HCT116 (cell line): ENCODE results near the gene ZDHHC18. TPM values are rescaled to one million over a fixed set of nuclear protein-coding genes. Genes with fewer than 3 reads are reported as not detected.
A peak's percentile ranks its signal among the peaks of the same experiment; 100 is the strongest.

Experiments used
- ATAC-seq: fragments of 200-7000 bp; cut with Tn5 transposase; 2 replicates; pipeline ENCODE4 v1.9.1; 2020; ENCODE audit warnings: mild to moderate bottlenecking, moderate library complexity
- BruUV-seq: library from RNA; stranded (reverse); fragments of 400-500 nt; replicated peaks from 2 replicates; lab custom pipeline; 2021; lab: Mats Ljungman, UMichigan
- CTCF ChIA-PET: fragments of 300-600 bp; sonication (Branson Sonifier 250); formaldehyde crosslinking; loops from one replicate; lab custom pipeline; 2021; ENCODE audit warnings: antibody characterized with exemption; lab: Charles Lee
- POLR2A ChIA-PET: fragments of 300-600, 350-600 bp; sonication (Branson Sonifier 250); formaldehyde crosslinking; loops from one replicate; lab custom pipeline; 2021; ENCODE audit warnings: antibody characterized with exemption; lab: Charles Lee
- RAD21 ChIA-PET, 2 experiments: fragments of 300-600 bp; sonication (Branson Sonifier 250); formaldehyde crosslinking; loops; one replicate each; lab custom pipeline; 2023; ENCODE audit warnings: low total read pairs in 2 of 2; ENCODE audit not compliant: uncharacterized antibody in 2 of 2, unreplicated experiment in 2 of 2, low non-redundant PET in 1 of 2; lab: Charles Lee
- DNase-seq: peaks from one replicate; pipeline ENCODE4 v3.0.0-alpha.2; 2010; ENCODE audit warnings: low read depth, low spot score
- H2AFZ ChIP-seq: fragments of 200-600 bp; shearing (Covaris generic), sonication (generic); 2 replicates; pipeline ENCODE4 v1.6.1; 2017; ENCODE audit warnings: low read depth, mixed run types, mixed read lengths, antibody characterized with exemption, low read length; ENCODE audit not compliant: poor library complexity, severe bottlenecking
- H3K27ac ChIP-seq: 2 replicates; pipeline ENCODE4 v1.5.1; 2012; ENCODE audit warnings: low read depth, low read length
- H3K27me3 ChIP-seq: fragments of 200-600 bp; sonication (generic); 2 replicates; pipeline ENCODE4 v1.6.1; 2016; ENCODE audit warnings: mixed run types, low read length, mixed read lengths; ENCODE audit not compliant: insufficient read depth
- H3K36me3 ChIP-seq, 2 experiments: fragments of 200-500 bp in 1 of 2; fragments of 200-600 bp in 1 of 2; sonication (Bioruptor generic) in 1 of 2; sonication (generic) in 1 of 2; 2 replicates each; pipeline versions ENCODE4 v1.5.1 to v1.6.1; 2014 to 2016; ENCODE audit warnings: low read length in 2 of 2, inconsistent platforms in 1 of 2, mixed read lengths in 1 of 2, mixed run types in 1 of 2; ENCODE audit not compliant: insufficient read depth in 2 of 2, control insufficient read depth in 1 of 2
- H3K4me1 ChIP-seq, 2 experiments: fragments of 200-600 bp in 1 of 2; sonication (generic) in 1 of 2; 2 replicates each; pipeline versions ENCODE4 v1.5.1 to v1.6.1; 2012 to 2017; ENCODE audit warnings: low read length in 2 of 2, inconsistent platforms in 1 of 2, mild to moderate bottlenecking in 1 of 2, mixed read lengths in 1 of 2, mixed run types in 1 of 2, moderate library complexity in 1 of 2; ENCODE audit not compliant: insufficient read depth in 2 of 2, control insufficient read depth in 1 of 2
- H3K4me2 ChIP-seq: fragments of 200-600 bp; sonication (generic); 2 replicates; pipeline ENCODE4 v1.6.1; 2017; ENCODE audit warnings: mixed run types, low read length, mixed read lengths
- H3K4me3 ChIP-seq, 2 experiments: fragments of 200-600 bp in 1 of 2; sonication (generic) in 1 of 2; replicated peaks in 1 of 2; 2 replicates each; pipeline ENCODE4 v1.5.1; 2011 to 2016; ENCODE audit warnings: low read length in 2 of 2, control low read depth in 1 of 2, low read depth in 1 of 2, mild to moderate bottlenecking in 1 of 2, mixed read lengths in 1 of 2, mixed run types in 1 of 2
- H3K79me2 ChIP-seq: fragments of 200-600 bp; sonication (generic); 2 replicates; pipeline ENCODE4 v1.6.1; 2017; ENCODE audit warnings: mild to moderate bottlenecking, mixed run types, low read length, moderate library complexity, mixed read lengths; ENCODE audit not compliant: insufficient read depth
- H3K9ac ChIP-seq: fragments of 200-600 bp; sonication (generic); 2 replicates; pipeline ENCODE4 v1.6.1; 2016; ENCODE audit warnings: low read length, mixed read lengths
- H3K9me2 ChIP-seq: fragments of 200-600 bp; sonication (generic), shearing (Covaris generic); 2 replicates; pipeline ENCODE4 v1.6.1; 2017; ENCODE audit warnings: mixed run types, mild to moderate bottlenecking, moderate library complexity; ENCODE audit not compliant: insufficient read depth
- H3K9me3 ChIP-seq, 2 experiments: fragments of 200-500 bp in 1 of 2; fragments of 200-600 bp in 1 of 2; sonication (Bioruptor generic) in 1 of 2; sonication (generic) in 1 of 2; 2 replicates each; pipeline ENCODE4 v1.6.1; 2014 to 2017; ENCODE audit warnings: low read length in 2 of 2, mixed read lengths in 2 of 2, inconsistent platforms in 1 of 2, low read depth in 1 of 2, mild to moderate bottlenecking in 1 of 2, mixed run types in 1 of 2, moderate library complexity in 1 of 2; ENCODE audit not compliant: control insufficient read depth in 1 of 2, insufficient read depth in 1 of 2
- H4K20me1 ChIP-seq: fragments of 200-600 bp; sonication (generic), shearing (Covaris generic); 2 replicates; pipeline ENCODE4 v1.6.1; 2017; ENCODE audit warnings: mixed run types, mild to moderate bottlenecking, moderate library complexity; ENCODE audit not compliant: insufficient read depth
- CTCF ChIP-seq, 3 experiments: fragments of 200-600 bp in 1 of 3; sonication (generic) in 1 of 3; IDR thresholded peaks in 2 of 3; conservative IDR thresholded peaks in 1 of 3; 2 replicates each; pipeline ENCODE4 v1.5.1; 2012 to 2017; ENCODE audit warnings: low read depth in 2 of 3, low read length in 2 of 3, antibody characterized with exemption in 1 of 3, borderline replicate concordance in 1 of 3, control low read depth in 1 of 3, mild to moderate bottlenecking in 1 of 3, mixed read lengths in 1 of 3, mixed run types in 1 of 3, moderate library complexity in 1 of 3; ENCODE audit not compliant: insufficient read depth in 1 of 3
- EZH2 ChIP-seq: fragments of 200-600 bp; sonication (generic); IDR thresholded peaks from 2 replicates; pipeline ENCODE4 v1.6.1; 2017; ENCODE audit warnings: antibody characterized with exemption, mixed run types
- EZH2phosphoT487 ChIP-seq: fragments of 200-600 bp; IDR thresholded peaks from 2 replicates; pipeline ENCODE4 v1.6.1; 2018; ENCODE audit warnings: antibody characterized with exemption, borderline replicate concordance
- JUND ChIP-seq: IDR thresholded peaks from 2 replicates; pipeline ENCODE4 v1.6.1; 2012
- SRF ChIP-seq: IDR thresholded peaks from 2 replicates; pipeline ENCODE4 v1.6.1; 2012; ENCODE audit warnings: low read depth
- TCF7L2 ChIP-seq: IDR thresholded peaks from 2 replicates; pipeline ENCODE4 v1.7.0; 2011; ENCODE audit warnings: borderline replicate concordance, inconsistent platforms; ENCODE audit not compliant: insufficient read depth, insufficient read length; ENCODE audit errors: extremely low read depth
- YY1 ChIP-seq: IDR thresholded peaks from 2 replicates; pipeline ENCODE4 v1.6.1; 2011; ENCODE audit warnings: low read length, low read depth, moderate library complexity, mild to moderate bottlenecking; ENCODE audit not compliant: insufficient replicate concordance; ENCODE audit errors: extremely low read depth
- ZFX ChIP-seq: fragments of 450-650 bp; IDR thresholded peaks from 2 replicates; pipeline ENCODE4 v1.6.1; 2017
- ZNF274 ChIP-seq: fragments of 200-500 bp; sonication (Bioruptor generic); IDR thresholded peaks from 2 replicates; pipeline ENCODE4 v1.6.1; 2014; ENCODE audit warnings: mild to moderate bottlenecking, low read depth, low read length, inconsistent platforms
- intact Hi-C: fragments of 100-400 bp; cut with micrococcal nuclease; formaldehyde crosslinking; loops from 2 replicates; pipeline ENCODE4 v1.10.0; 2022
- total RNA-seq: library from RNA; stranded (reverse); gene quantifications from one replicate; pipeline ENCODE4 v1.2.1, GENCODE V29; 2021; ENCODE audit not compliant: unreplicated experiment
- TF ChIP-seq, protein P1 (sequence below): IDR thresholded peaks from 2 replicates; pipeline ENCODE4 v1.6.1; 2012; ENCODE audit warnings: low read depth
- TF ChIP-seq, protein P2 (sequence below): IDR thresholded peaks from 2 replicates; pipeline ENCODE4 v1.6.1; 2012

ZDHHC18 gene
- total RNA-seq, 1 experiment from 2014 or later = 24.4 TPM

DNA sequence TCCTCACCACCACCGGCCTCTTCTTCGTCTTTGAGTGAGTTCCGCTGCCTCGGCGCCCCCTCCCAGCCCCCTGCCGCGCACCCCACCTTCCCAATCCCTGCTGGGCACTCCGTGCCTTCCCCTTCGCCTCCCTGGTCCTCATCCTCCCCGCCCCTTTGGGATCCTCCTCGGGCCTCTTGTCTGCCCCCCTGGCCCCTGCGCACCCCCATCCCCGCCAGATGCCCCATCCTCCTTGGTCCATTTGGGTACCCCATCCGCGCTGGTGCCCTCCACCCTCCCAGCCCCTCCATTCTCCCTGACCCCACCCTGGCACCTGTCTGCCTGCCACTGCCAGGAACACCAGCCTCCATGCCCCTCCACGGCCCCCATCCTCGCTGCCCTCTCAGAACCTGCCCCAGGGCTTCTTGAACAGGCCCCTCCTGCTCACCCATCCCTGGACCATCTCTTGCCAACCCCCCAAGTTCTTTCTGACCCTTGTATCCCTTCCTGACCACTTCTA, 667 bp downstream of the ZDHHC18 start:
- RAD21 ChIA-PET = no interaction called here
- H3K9ac ChIP-seq = peak overlapping the region; percentile 67
- ATAC-seq (no peak), DNase-seq (no peak)
- CTCF ChIA-PET = no interaction called here
- peak overlapping the region; percentile 71; the same call in 1 of the 2 replicates for H3K27ac ChIP-seq
- no peak overlapping the region for H2AFZ ChIP-seq
- no peaks in the 10 kb centered on the region for H3K9me2 ChIP-seq
- intact Hi-C loops = no loop called here
- peaks cover 49% of the 10 kb centered on the region for H3K79me2 ChIP-seq
- peak overlapping the region; percentile 92 for H3K4me2 ChIP-seq
- H3K4me1 ChIP-seq = peaks cover 23 to 43% of the 10 kb centered on the region in 2 experiments
- BruUV-seq = no TSS peak
- POLR2A ChIA-PET = no interaction called here
- peaks cover 3 to 13% of the 10 kb centered on the region in 2 experiments; a peak in 2 of 4 replicates for H3K36me3 ChIP-seq
- TF ChIP-seq TCF7L2 (no peak), EZH2 (no peak)
- peak overlapping the region; percentile 67 to 70 for H3K4me3 ChIP-seq
- H3K9me3 ChIP-seq = no peaks in the 10 kb centered on the region
- H4K20me1 ChIP-seq = no peaks in the 10 kb centered on the region
- no peaks in the 10 kb centered on the region for H3K27me3 ChIP-seq

GRCh38 chr1:26827663-26828062, 1.2 kb downstream of the ZDHHC18 start:
- TF ChIP-seq YY1 (no peak), ZFX (no peak), SRF (no peak), CTCF (IDR thresholded peaks at IDR 0.05 in 2 of 3, conservative IDR thresholded peaks at IDR 0.05 in 1 of 3; ENCODE audit: borderline replicate concordance in 1 of 3, insufficient read depth in 1 of 3, low read depth in 2 of 3, low read length in 2 of 3) (no peak), TCF7L2 (no peak), EZH2phosphoT487 (no peak), ZNF274 (no peak), JUND (no peak)
- TF ChIP-seq, protein P1, sequence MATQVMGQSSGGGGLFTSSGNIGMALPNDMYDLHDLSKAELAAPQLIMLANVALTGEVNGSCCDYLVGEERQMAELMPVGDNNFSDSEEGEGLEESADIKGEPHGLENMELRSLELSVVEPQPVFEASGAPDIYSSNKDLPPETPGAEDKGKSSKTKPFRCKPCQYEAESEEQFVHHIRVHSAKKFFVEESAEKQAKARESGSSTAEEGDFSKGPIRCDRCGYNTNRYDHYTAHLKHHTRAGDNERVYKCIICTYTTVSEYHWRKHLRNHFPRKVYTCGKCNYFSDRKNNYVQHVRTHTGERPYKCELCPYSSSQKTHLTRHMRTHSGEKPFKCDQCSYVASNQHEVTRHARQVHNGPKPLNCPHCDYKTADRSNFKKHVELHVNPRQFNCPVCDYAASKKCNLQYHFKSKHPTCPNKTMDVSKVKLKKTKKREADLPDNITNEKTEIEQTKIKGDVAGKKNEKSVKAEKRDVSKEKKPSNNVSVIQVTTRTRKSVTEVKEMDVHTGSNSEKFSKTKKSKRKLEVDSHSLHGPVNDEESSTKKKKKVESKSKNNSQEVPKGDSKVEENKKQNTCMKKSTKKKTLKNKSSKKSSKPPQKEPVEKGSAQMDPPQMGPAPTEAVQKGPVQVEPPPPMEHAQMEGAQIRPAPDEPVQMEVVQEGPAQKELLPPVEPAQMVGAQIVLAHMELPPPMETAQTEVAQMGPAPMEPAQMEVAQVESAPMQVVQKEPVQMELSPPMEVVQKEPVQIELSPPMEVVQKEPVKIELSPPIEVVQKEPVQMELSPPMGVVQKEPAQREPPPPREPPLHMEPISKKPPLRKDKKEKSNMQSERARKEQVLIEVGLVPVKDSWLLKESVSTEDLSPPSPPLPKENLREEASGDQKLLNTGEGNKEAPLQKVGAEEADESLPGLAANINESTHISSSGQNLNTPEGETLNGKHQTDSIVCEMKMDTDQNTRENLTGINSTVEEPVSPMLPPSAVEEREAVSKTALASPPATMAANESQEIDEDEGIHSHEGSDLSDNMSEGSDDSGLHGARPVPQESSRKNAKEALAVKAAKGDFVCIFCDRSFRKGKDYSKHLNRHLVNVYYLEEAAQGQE = no peak
- TF ChIP-seq, protein P2, sequence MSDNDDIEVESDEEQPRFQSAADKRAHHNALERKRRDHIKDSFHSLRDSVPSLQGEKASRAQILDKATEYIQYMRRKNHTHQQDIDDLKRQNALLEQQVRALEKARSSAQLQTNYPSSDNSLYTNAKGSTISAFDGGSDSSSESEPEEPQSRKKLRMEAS = no peak
- H3K4me2 ChIP-seq = peak overlapping the region; percentile 92
- intact Hi-C loops = no loop called here
- no peak for DNase-seq
- H3K9me3 ChIP-seq = no peaks in the 10 kb centered on the region
- POLR2A ChIA-PET = no interaction called here
- H3K36me3 ChIP-seq = peaks cover 7 to 19% of the 10 kb centered on the region in 2 experiments
- H3K4me3 ChIP-seq = peak overlapping the region; percentile 67 to 70
- CTCF ChIA-PET = no interaction called here
- ATAC-seq = no peak
- no peaks in the 10 kb centered on the region for H3K27me3 ChIP-seq
- H3K9me2 ChIP-seq = no peaks in the 10 kb centered on the region
- H3K4me1 ChIP-seq = peaks cover 23 to 43% of the 10 kb centered on the region in 2 experiments
- peak overlapping the region; percentile 67 for H3K9ac ChIP-seq
- H3K27ac ChIP-seq = peak overlapping the region; percentile 5; the same call in 1 of the 2 replicates
- no peaks in the 10 kb centered on the region for H4K20me1 ChIP-seq
- no TSS peak for BruUV-seq
- RAD21 ChIA-PET = no interaction called here
- no peak overlapping the region for H2AFZ ChIP-seq
- H3K79me2 ChIP-seq = peaks cover 53% of the 10 kb centered on the region
